ENCODE measurements around the gene TST. TPM values are rescaled to one million over a fixed set of nuclear protein-coding genes. Genes with fewer than 3 reads are reported as not detected.

TST gene
- total RNA-seq, 1 donor from 2014 or later, result 7.2 TPM

- POLR2A ChIA-PET, result no interaction called here
- H3K27me3 Mint-ChIP-seq, result peaks cover 5% of the 10 kb centered on the region
- no peaks in the 10 kb centered on the region for H3K36me3 Mint-ChIP-seq (ENCODE audit: low read depth)
- no peak for TF ChIP-seq CTCF (IDR thresholded peaks at IDR 0.05)
- intact Hi-C loops (cut with micrococcal nuclease), result no loop called here
- ATAC-seq (ENCODE audit: low read depth) (no peak), DNase-seq (no peak)
- CTCF ChIA-PET, result no interaction called here
- H3K27ac Mint-ChIP-seq, result no peak overlapping the region
- H3K9me3 Mint-ChIP-seq, result no peaks in the 10 kb centered on the region
- no peaks in the 10 kb centered on the region for H3K4me1 Mint-ChIP-seq
- H3K4me3 Mint-ChIP-seq, result no peak overlapping the region
These were observed 4.8 kb downstream of the TST start for GRCh38 chr22:37014415-37014806.

GRCh38 chr22:37012956-37013355 lies 6.3 kb downstream of the TST start:
- Mint-ChIP-seq H3K36me3 (ENCODE audit: low read depth) (no peaks in the 10 kb centered on the region), H3K4me3 (no peak overlapping the region), H3K4me1 (no peaks in the 10 kb centered on the region), H3K27ac (no peak overlapping the region), H3K9me3 (no peaks in the 10 kb centered on the region), H3K27me3 (peaks cover 11% of the 10 kb centered on the region)
- TF ChIP-seq CTCF (IDR thresholded peaks at IDR 0.05), result no peak
- no peak for ATAC-seq (ENCODE audit: low read depth)
- intact Hi-C loops (cut with micrococcal nuclease), result no loop called here
- POLR2A ChIA-PET, result no interaction called here
- CTCF ChIA-PET, result no interaction called here
- no peak for DNase-seq

GRCh38 chr22:37012262-37012904 lies 6.9 kb downstream of the TST start:
- ChIA-PET POLR2A (no interaction called here), CTCF (no interaction called here)
- no peak for TF ChIP-seq CTCF (IDR thresholded peaks at IDR 0.05)

GRCh38 chr22:37011472-37011871 lies 7.8 kb downstream of the TST start:
- POLR2A ChIA-PET, result no interaction called here
- CTCF ChIA-PET, result no interaction called here
- Mint-ChIP-seq H3K9me3 (no peaks in the 10 kb centered on the region), H3K27me3 (peaks cover 21% of the 10 kb centered on the region), H3K36me3 (ENCODE audit: low read depth) (no peaks in the 10 kb centered on the region), H3K27ac (no peak overlapping the region), H3K4me1 (no peaks in the 10 kb centered on the region), H3K4me3 (no peak overlapping the region)
- intact Hi-C loops (cut with micrococcal nuclease), result no loop called here
- TF ChIP-seq CTCF (IDR thresholded peaks at IDR 0.05), result no peak
- DNase-seq (no peak), ATAC-seq (ENCODE audit: low read depth) (no peak)

More at GRCh38 chr22:37012262-37012904, 6.9 kb downstream of the TST start:
- Mint-ChIP-seq H3K9me3 (no peaks in the 10 kb centered on the region), H3K36me3 (ENCODE audit: low read depth) (no peaks in the 10 kb centered on the region), H3K4me1 (no peaks in the 10 kb centered on the region), H3K4me3 (no peak overlapping the region), H3K27ac (no peak overlapping the region), H3K27me3 (peaks cover 17% of the 10 kb centered on the region)
- intact Hi-C loops (cut with micrococcal nuclease), result no loop called here
- ATAC-seq (ENCODE audit: low read depth) (no peak), DNase-seq (no peak)

GRCh38 chr22:37010976-37011375 lies 8.3 kb downstream of the TST start:
- Mint-ChIP-seq H3K27me3 (peaks cover 24% of the 10 kb centered on the region), H3K9me3 (no peaks in the 10 kb centered on the region), H3K36me3 (ENCODE audit: low read depth) (no peaks in the 10 kb centered on the region), H3K4me1 (no peaks in the 10 kb centered on the region), H3K4me3 (no peak overlapping the region), H3K27ac (no peak overlapping the region)
- ChIA-PET POLR2A (no interaction called here), CTCF (no interaction called here)
- no peak for TF ChIP-seq CTCF (IDR thresholded peaks at IDR 0.05)
- ATAC-seq (ENCODE audit: low read depth), result no peak
- no peak for DNase-seq
- intact Hi-C loops (cut with micrococcal nuclease), result no loop called here
